ENCODE measurements around the gene SEMA5A.

DNA sequence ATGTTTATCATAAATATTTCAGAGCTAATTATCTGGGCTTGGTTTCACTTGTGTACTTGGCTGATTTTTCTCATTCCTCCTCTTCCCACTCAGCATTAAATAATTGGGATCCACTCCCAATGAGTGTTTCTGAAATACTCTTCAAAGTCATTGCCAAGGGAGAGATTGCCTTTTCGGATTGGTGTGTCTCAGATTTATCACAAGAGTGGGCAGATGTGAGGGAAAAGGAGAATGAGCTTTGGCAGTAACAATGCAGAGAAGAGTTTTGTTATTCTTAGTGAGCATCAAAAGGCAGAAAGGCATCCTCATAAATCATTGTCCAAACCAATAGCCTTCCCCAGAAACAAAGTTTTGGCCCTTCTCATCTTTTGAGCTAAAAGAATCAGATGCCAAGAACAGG is 79.2 kb downstream of the SEMA5A start:
- TF ChIP-seq CTCF (IDR thresholded peaks at IDR 0.05) (no peak), POLR2A (IDR thresholded peaks at IDR 0.05) (no peak)
